Muscle layer of duodenum (tissue), 2 donors: ENCODE results near the gene ACOXL.
"Not testable (repeated sequence)": the region's sequence is repeated elsewhere in the genome, so short reads cannot be mapped to it uniquely, and the experiment has no call there.

Experiments used
- H3K27ac ChIP-seq: one replicate; pipeline ENCODE4 v1.7.0; 2013; ENCODE audit warnings: mild to moderate bottlenecking, low read length
- H3K27me3 ChIP-seq: one replicate; pipeline ENCODE4 v1.7.0; 2013; ENCODE audit warnings: low read depth, mild to moderate bottlenecking, control low read depth, low read length
- H3K36me3 ChIP-seq, 2 donors: one replicate each; pipeline ENCODE4 v1.7.0; 2013; ENCODE audit warnings: low read length in 2 of 2, control low read depth in 1 of 2, mild to moderate bottlenecking in 1 of 2; ENCODE audit not compliant: insufficient read depth in 2 of 2, control insufficient read depth in 1 of 2
- H3K4me1 ChIP-seq, 2 donors: one replicate each; pipeline ENCODE4 v1.7.0; 2013; ENCODE audit warnings: low read length in 2 of 2, mild to moderate bottlenecking in 2 of 2, control low read depth in 1 of 2, moderate library complexity in 1 of 2; ENCODE audit not compliant: insufficient read depth in 2 of 2, control insufficient read depth in 1 of 2
- H3K4me3 ChIP-seq, 2 donors: one replicate each; pipeline ENCODE4 v1.7.0; 2013; ENCODE audit warnings: low read length in 2 of 2, low read depth in 1 of 2, mild to moderate bottlenecking in 1 of 2
- H3K9me3 ChIP-seq, 2 donors: one replicate each; pipeline ENCODE4 v1.7.0; 2013; ENCODE audit warnings: low read length in 2 of 2, control low read depth in 1 of 2, mild to moderate bottlenecking in 1 of 2; ENCODE audit not compliant: control insufficient read depth in 1 of 2
- donor health status: healthy.

Gene ACOXL

GRCh38 chr2:110732422-110733413, at the start of gene ACOXL:
Gene ACOXL, plus strand, starts transcription at chr2:110732573. Its CDS starts 35,817 bp downstream, at chr2:110768390.
- Histone ChIP-seq H3K4me3 (peak within 1 kb of the TSS in 1 of 2 donors; percentile 46), H3K4me1 (peaks cover 0 to 12% of the 10 kb centered on the region in 2 donors), H3K27ac (no peak within 1 kb of the TSS), H3K36me3 (no peaks in the 10 kb centered on the region), H3K9me3 (no peaks in the 10 kb centered on the region), H3K27me3 (peaks cover 19% of the 10 kb centered on the region)

GRCh38 chr2:110682872-110683271, 49.5 kb upstream of the ACOXL start:
- H3K4me1 ChIP-seq, result peaks cover 0 to 9% of the 10 kb centered on the region in 2 donors
- no peaks in the 10 kb centered on the region for H3K36me3 ChIP-seq
- no peak overlapping the region for H3K4me3 ChIP-seq
- H3K27ac ChIP-seq, result no peak overlapping the region
- no peaks in the 10 kb centered on the region for H3K27me3 ChIP-seq
- H3K9me3 ChIP-seq, result no peaks in the 10 kb centered on the region

GRCh38 chr2:110687775-110688484, 44.4 kb upstream of the ACOXL start:
- not testable (repeated sequence) for H3K27ac ChIP-seq, H3K4me3 ChIP-seq, H3K4me1 ChIP-seq, H3K36me3 ChIP-seq, H3K9me3 ChIP-seq, H3K27me3 ChIP-seq

GRCh38 chr2:110688594-110689091, 43.7 kb upstream of the ACOXL start:
- Histone ChIP-seq H3K36me3 (no peaks in the 10 kb centered on the region), H3K27me3 (no peaks in the 10 kb centered on the region), H3K4me1 (no peaks in the 10 kb centered on the region), H3K27ac (no peak overlapping the region), H3K9me3 (no peaks in the 10 kb centered on the region), H3K4me3 (no peak overlapping the region)

GRCh38 chr2:110690083-110690965, 42.0 kb upstream of the ACOXL start:
- Histone ChIP-seq H3K9me3 (no peaks in the 10 kb centered on the region), H3K27ac (no peak overlapping the region), H3K4me1 (no peaks in the 10 kb centered on the region), H3K27me3 (no peaks in the 10 kb centered on the region), H3K36me3 (no peaks in the 10 kb centered on the region), H3K4me3 (no peak overlapping the region)

GRCh38 chr2:110691612-110692258, 40.6 kb upstream of the ACOXL start:
- no peaks in the 10 kb centered on the region for H3K4me1 ChIP-seq
- no peaks in the 10 kb centered on the region for H3K27me3 ChIP-seq
- H3K27ac ChIP-seq, result no peak overlapping the region
- no peaks in the 10 kb centered on the region for H3K9me3 ChIP-seq
- H3K4me3 ChIP-seq, result no peak overlapping the region
- H3K36me3 ChIP-seq, result no peaks in the 10 kb centered on the region

- H3K36me3 ChIP-seq, H3K4me1 ChIP-seq, H3K27me3 ChIP-seq, H3K4me3 ChIP-seq, H3K9me3 ChIP-seq, H3K27ac ChIP-seq: not testable (repeated sequence)
Observed at GRCh38 chr2:110695146-110695898, 37.1 kb upstream of the ACOXL start.

GRCh38 chr2:110698253-110698652, 34.1 kb upstream of the ACOXL start:
- not testable (repeated sequence) for H3K4me1 ChIP-seq, H3K4me3 ChIP-seq, H3K27me3 ChIP-seq, H3K36me3 ChIP-seq, H3K27ac ChIP-seq, H3K9me3 ChIP-seq

- Histone ChIP-seq H3K27ac (no peak overlapping the region), H3K4me1 (no peaks in the 10 kb centered on the region), H3K4me3 (no peak overlapping the region), H3K36me3 (no peaks in the 10 kb centered on the region), H3K9me3 (no peaks in the 10 kb centered on the region), H3K27me3 (no peaks in the 10 kb centered on the region)
Observed at GRCh38 chr2:110702514-110703380, 29.6 kb upstream of the ACOXL start.
